Activated CD4-positive, alpha-beta T cell treated with anti-CD3 and anti-CD28 coated beads for 4 hours (primary cell): ENCODE measurements around the gene DDX31.
"Not testable (repeated sequence)": the region's sequence is repeated elsewhere in the genome, so short reads cannot be mapped to it uniquely, and the experiment has no call there.

Experiments
- DNase-seq, 2 donors: peaks; one replicate each; pipeline ENCODE4 v3.0.0-alpha.2; 2020

Gene DDX31

GRCh38 chr9:132669698-132670456 lies at the start of gene DDX31:
DDX31 (minus strand) TSS chr9:132669983; CDS start chr9:132669934, 49 bp downstream.
- peak; percentile 86 to 89 for DNase-seq

DNA sequence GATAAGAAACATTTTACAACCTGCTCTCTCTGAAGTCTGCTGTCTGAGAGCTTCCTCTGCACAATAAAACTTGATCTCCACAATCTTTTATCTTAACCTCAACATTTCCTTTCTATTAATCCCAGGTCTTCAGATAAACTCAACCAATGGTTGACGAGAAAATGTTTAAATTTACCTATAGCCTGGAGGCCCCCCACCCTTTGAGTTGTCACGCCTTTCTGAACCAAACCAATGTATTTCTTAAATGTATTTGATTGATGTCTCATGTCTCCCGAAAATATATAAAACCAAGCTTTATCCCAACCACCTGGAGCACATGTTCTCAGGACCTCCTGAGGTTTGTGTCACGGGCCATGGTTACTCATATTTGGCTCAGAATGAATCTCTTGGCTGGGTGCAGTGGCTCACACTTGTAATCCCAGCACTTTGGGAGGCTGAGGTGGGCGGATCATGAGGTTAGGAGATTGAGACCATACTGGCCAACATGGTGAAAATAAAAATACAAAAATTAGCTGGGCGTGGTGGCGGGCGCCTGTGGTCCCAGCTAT lies 48.7 kb upstream of the DDX31 start:
- DNase-seq = not testable (repeated sequence)

GRCh38 chr9:132717326-132717945 lies 47.7 kb upstream of the DDX31 start:
- no peak for DNase-seq

DNA sequence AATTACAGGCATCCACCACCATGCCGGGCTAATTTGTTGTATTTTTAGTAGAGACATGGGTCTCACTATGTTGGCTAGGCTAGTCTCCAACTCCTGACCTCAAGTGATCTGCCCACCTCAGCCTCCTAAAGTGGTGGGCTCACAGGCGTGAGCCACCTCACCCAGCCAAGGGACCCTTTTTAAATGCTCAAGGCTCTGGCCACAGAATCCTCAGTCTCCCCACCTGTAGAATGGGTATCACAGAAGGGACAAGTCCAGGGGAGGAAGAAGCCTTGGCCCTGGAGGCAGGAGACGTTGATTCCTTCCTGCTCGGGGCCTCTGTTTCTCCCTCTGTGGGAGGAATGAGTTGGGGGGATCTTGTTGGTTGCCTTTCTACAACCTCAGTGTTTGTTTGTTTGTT lies 46.2 kb upstream of the DDX31 start:
- no peak for DNase-seq

- no peak for DNase-seq
These were observed 43.0 kb upstream of the DDX31 start for GRCh38 chr9:132712753-132713152.

DNA sequence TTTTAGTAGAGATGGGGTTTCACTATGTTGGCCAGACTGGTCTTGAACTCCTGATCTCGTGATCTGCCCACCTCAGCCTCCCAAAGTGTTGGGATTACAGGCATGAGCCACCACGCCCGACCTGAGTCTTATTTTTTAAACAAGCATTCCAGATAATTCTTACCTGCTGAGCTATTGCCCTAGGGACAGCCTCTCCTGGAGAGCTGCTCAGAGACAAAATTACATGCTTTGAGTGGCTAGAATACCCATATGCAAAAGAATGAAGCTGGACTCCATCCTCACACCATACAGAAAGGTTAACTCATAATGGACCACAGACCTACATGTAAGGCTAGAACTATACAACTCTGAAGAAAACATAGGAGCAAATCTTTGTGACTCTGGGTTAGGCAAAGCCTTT lies 42.1 kb upstream of the DDX31 start:
- DNase-seq = no peak

GRCh38 chr9:132711152-132711551 lies 41.4 kb upstream of the DDX31 start:
- DNase-seq = not testable (repeated sequence)

DNA sequence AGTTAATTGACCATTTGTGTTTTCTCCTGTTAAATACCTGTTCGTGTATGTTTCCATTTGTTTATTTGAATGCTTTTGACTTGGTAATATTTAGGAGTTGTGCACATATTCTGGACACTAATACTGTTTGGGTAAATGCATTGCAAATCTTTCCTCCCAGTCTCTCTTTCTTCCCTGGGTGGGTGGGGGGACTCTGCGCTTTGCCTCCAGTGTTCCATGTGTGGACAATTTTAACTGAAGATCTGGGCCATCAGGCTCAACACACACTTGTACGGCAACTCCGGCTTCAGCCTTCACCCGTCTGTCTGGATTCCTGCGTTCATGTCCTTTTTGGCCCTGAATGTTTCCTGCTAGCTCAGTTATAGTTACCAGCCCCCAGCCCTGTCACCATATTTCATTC lies 40.5 kb upstream of the DDX31 start:
- DNase-seq = no peak

- no peak for DNase-seq
These were observed 39.1 kb upstream of the DDX31 start for GRCh38 chr9:132708769-132709430.

- no peak for DNase-seq
These were observed 38.5 kb upstream of the DDX31 start for GRCh38 chr9:132708239-132708638.

DNA sequence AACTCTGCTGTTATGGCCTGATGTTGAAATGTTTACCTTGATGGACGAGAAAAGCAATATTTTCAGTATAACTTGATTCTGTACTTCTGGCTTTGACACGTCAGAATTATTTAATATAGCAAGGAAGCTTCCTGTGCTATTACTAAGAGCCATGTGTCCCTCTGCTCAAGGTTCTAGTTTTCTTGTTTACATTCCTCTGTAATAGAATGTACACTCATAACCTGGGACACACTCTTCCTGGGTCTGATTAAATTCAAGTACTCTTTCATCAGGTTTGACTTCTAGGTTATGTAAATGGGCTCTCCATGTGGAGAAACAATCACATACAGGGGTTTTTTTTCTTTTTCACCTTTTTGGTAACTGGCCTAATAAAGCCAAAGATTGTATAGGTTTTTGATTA lies 33.6 kb upstream of the DDX31 start:
- DNase-seq = no peak

GRCh38 chr9:132702254-132702653 lies 32.5 kb upstream of the DDX31 start:
- DNase-seq = no peak

DNA sequence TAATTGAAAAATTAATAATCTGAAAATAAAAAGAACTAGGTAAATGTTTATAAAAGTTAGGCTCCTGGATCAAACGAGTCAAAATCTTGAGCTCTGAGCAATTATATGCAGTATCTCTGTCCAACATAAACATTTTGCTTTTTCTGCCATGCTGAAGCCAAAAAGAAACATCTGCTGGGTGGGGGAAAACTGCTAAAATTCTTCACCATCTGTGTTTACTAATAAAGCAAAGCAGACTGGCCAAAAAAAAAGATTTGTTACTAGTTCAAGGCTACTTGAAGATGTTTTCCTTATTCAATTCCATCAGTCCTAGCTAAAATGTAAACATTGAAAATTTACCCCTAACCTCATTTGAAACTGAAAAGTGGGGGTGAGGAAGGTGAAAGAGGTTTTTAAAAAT lies 30.2 kb upstream of the DDX31 start:
- no peak for DNase-seq

DNA sequence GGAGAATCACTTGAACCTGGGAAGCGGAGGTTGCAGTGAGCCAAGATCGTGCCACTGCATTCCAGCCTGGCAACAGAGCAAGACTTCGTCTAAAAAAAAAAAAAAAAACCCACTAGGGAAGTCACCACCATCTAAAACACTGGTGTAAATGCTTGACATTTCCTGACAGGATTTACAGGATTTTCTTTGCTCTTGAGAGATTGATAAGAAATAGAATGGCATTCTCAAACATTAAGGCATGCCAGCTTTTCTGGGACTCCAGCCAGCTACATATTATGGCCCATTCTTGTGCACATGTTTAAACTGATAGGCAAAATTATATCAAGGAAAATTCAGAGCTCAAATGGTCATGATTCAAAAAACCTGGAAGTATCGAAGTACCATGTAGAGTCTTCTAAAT lies 29.2 kb upstream of the DDX31 start:
- DNase-seq = no peak

DNA sequence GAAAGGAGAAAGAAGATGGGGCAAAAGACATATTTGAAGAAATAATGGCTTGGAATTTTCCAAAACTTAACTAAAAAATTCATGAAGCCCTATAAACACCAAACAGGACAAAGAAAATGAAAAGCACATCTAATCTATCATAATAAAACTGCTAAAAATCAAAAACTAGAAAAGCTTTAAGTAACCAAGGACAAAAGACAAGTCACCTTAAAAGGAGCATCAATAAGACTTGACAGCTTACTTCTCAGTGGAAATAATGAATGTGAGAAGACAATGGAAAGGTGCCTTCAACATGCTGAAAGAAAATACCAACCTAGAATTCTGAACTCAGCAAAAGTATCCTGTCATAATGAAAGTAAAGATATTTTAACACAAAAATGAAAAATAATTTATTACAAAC lies 27.4 kb upstream of the DDX31 start:
- DNase-seq = no peak

GRCh38 chr9:132694144-132694543 lies 24.4 kb upstream of the DDX31 start:
- peak in 1 of 2 donors; percentile 30 for DNase-seq

GRCh38 chr9:132690696-132691095 lies 20.9 kb upstream of the DDX31 start:
- DNase-seq = no peak

DNA sequence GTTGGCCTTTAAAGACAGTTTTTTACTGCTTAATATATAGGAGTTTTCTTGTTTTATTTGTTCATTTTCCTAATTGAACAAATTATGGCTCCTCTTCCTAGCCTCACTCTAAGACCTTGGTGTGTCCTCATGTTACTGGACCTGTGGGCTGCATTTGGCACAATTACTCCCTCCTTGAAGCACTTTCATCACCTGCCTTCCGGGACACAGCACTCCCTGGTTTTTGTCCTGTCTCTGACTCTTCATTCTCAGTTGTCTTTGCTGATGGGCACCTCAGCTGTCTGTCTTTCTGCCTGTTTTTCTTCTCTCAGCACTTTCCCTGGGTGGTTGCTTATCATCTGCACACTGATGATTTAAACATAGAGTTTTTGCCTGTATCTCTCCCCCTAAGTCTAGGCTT lies 14.1 kb upstream of the DDX31 start:
- DNase-seq = no peak

DNA sequence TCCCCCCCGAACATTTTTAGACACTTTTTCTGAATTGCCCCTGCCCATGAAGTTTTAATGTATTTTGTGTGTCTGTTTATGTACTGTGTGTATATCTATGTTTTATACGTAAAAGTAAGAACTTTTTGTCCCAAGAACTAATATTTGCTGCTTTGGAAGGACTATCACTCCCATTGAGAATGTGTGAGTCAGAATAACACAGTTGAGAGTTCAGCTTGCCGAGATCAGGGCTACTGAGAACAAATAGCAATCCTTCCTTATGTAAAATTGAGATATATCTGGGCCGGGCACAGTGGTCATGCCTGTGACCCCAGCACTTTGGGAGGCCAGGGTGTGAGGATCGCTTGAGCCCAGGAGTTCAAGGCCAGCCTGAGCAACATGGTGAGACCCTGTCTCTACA lies 11.8 kb upstream of the DDX31 start:
- no peak for DNase-seq

GRCh38 chr9:132679946-132680625 lies 10.3 kb upstream of the DDX31 start:
- DNase-seq = no peak

- DNase-seq = no peak
These were observed 8.2 kb upstream of the DDX31 start for GRCh38 chr9:132677976-132678375.

GRCh38 chr9:132674485-132674884 lies 4.7 kb upstream of the DDX31 start:
- no peak for DNase-seq

- DNase-seq = no peak
These were observed 3.6 kb upstream of the DDX31 start for GRCh38 chr9:132673355-132673754.

DNA sequence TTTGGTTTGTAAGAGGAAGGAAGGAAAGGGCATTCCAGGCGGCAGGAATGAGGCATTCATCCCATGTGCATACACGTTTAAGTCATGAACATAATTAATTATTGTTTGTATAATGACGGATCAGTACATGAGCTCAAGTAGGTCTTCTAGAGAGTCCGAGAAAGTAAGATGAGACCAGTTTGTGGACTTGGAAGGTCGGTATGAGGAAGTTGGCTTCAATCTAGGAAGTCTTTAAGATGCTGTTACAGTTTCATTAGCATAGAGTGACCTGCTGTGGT lies 2.6 kb upstream of the DDX31 start:
- DNase-seq = no peak
